HuH-7 (cell line): ENCODE results near the gene SERPINB1.
A peak's percentile ranks its signal among the peaks of the same experiment; 100 is the strongest.
"Not testable (repeated sequence)": the region's sequence is repeated elsewhere in the genome, so short reads cannot be mapped to it uniquely, and the experiment has no call there.

Source experiments
- DNase-seq: peaks from one replicate; pipeline ENCODE4 v3.0.0; 2011; ENCODE audit warnings: low spot score

SERPINB1 gene

DNA sequence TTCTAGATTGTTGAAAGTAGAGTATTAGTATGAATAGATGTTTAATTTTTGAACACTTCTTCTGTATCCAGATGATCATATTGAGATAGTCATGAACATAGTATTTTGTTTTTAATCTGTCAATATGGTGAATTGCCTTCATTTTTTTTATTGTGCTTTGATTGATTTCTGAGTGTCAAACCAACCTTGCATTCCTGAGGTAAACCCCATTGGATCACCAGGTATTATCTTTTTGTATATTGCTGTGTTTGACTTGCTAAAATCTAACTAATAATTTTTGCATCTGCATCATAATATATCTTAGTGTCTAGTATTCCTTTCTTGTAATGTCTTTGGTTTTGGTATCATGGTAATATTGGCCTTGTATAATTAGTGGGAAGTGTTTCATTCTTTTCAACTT, 25.5 kb downstream of the SERPINB1 start:
- no peak for DNase-seq

DNA sequence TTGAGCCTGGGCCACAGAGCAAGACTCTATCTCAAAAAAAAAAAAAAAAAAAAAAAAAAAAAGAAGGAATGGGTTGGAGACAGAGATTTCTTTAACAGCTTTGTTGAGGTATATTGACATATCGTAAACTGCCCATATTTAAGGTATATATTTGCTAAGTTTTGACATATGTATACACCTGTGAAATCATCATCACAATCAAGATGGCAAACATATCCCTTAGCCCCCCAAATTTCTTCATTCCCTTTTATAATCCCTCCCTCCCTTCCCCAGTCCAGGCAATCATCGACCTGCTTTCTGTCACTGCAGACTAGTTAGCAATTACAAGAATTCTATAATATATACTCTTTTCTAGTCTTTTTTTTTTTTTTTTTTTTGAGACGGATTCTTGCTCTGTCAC, 29.0 kb downstream of the SERPINB1 start:
- DNase-seq = no peak

GRCh38 chr6:2810092-2810671, 31.5 kb downstream of the SERPINB1 start:
- peak; percentile 37 for DNase-seq

GRCh38 chr6:2809015-2809414, 32.6 kb downstream of the SERPINB1 start:
- peak; percentile 42 for DNase-seq

DNA sequence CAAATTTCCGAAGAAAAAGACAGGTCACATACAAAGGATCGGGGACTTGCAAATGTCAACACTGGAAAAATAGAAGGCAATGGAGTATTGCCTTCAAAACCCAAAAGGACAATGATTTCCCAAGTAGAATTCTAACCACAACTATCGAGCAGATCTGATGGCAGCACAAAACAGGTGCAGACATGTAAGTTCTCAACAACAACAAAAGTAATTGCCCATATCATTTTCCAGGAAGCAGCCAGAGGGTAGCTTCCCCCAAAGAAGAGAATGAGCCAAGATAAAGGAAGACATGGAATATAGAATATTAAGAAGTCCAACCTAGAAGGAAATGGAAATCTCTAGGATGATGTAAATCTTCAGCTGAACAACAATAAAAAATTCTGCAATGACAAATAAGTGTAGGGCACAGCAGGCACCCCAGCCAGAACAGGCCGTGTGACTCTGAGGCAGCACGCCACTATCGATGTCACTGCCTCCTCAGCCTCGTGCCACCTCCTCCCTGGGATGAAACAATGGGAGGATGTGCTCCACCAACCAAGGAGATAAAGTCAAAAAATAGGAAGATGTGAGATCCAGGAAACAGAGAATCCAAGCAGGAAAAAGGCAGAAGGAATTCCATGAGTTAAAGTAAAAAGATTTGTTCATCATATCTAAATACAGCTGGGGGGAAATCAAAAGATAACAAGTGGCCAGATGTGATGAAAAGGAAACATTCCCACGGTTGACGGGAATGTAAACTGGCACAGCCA, 34.1 kb downstream of the SERPINB1 start:
- DNase-seq = no peak

- no peak for DNase-seq
These were observed 35.0 kb downstream of the SERPINB1 start for GRCh38 chr6:2806644-2807043.

- no peak for DNase-seq
These were observed 36.6 kb downstream of the SERPINB1 start for GRCh38 chr6:2805031-2805430.

DNA sequence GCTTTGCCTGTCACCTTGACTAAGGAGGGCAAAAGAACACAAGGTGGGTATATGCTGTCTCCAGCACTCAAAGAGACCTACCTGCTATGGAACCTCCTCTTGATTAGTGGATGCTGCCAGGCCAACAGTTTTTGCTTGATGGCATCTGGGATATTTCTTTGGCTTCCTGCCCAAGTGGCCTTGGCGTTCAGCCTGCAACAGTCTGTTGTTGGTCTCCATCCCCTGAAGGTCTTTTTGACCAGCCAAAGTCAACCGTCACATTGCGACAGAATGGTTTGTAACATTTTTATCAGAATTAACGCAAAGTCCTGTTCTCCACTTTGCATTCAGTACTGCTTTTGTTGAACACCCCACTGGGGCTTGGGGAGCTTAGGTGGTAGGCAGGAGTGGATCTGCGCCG, 37.1 kb downstream of the SERPINB1 start:
- DNase-seq = no peak

DNA sequence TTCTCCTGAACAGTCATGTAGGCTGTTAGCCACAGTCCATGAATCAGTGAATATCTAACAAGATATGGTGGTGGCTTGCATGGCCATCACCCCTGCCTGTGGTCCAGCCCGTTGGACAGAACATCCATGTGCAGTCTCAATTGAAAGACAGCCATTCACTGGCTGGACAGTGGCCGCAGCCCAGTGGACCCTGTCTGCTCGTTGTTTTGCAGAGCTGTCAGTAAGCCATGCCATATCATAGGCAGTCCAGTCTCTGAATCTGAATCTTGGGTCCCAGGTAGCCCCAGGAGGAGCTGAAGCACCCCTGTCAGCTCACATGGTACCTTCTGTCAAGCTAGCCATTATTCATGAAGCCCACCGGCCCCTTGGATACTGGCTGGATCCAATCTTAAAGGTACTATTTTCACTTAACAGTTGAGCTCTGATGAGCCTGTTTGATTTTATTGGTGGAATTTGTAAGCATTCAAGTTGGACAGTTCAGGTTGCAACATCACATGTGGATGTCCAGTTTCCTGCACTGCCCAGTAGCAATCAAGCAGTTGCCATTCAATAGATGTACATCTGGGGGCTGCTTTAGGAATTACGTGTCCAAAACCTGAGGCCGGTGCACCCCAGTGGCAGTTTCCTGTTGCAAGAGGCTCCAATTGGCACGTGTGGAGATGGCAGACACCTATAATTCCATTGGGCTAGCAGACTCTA, 37.8 kb downstream of the SERPINB1 start:
- no peak for DNase-seq

DNA sequence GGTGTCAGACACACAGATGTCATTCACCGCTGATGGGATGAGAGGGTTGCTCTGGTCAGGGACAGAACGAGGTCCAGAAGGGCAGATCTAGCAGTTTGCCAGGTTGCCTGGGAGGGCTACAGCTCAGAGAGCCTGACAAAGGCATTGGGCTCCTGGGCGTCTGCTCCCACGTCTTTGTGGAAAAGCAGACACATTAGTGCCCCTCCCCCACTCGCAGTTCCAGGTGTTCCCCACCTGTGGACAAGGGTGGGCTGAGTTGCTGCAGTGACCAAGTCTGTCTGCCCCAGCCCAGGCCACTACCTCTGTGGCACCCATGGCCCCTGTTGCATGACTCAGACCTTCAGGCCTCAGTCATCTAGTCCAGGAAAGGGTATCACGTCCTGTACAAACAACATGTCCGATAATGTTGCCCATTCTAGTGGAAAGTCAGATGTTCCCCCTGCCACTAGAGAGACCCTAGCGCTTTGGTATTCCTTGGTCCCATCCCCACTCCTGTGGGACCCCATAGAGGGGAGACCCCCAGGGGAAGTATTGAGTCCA, 39.1 kb downstream of the SERPINB1 start:
- no peak for DNase-seq

DNA sequence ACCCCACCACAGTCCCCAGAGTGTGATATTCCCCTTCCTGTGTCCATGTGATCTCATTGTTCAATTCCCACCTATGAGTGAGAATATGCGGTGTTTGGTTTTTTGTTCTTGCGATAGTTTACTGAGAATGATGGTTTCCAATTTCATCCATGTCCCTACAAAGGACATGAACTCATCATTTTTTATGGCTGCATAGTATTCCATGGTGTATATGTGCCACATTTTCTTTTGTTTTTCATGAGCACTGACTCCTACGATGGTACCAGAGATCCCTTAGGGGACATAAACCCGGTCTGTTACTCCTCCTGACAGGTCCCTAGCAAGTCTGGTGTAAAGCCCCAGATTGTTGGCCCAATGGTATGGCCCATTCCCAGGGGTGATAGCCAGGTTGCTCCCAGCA, 40.0 kb downstream of the SERPINB1 start:
- DNase-seq = not testable (repeated sequence)

DNA sequence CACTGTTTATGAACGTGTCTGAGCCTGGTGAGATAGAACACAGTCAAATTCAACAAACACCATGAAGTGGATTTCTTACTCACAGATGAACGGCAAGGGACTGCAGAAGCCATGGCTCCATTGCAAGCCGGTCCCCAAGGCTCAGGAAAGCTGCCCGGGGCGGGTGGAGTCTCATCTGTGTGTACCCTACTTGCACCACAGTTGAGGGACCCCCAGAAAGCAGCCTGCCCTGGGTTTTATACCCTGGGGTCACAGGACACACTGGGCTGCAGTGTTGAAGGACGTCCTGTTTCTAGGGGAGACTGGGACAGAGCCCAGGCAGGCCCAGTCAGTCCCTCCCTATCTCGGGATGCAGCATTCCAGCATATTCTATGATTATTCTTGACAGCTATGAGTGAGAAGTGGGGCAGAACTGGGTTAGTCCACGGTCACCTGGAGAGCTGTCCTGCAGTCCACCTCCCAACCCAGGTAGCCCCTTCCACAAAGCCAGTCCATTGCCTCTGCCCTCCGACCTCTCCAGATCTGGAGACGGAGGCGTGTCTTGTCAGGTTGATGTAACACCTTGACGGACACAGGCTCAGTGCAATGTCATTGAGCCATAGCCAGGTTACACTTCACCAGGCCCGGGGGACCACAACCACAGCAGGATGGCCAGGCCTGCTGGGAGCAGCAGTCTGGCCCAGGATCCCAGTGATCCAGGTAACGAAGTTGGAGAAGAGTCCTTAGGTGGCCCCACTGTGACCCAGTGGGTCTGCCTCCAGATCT, 40.9 kb downstream of the SERPINB1 start:
- no peak for DNase-seq

GRCh38 chr6:2799936-2800527, 41.6 kb downstream of the SERPINB1 start:
- no peak for DNase-seq

DNA sequence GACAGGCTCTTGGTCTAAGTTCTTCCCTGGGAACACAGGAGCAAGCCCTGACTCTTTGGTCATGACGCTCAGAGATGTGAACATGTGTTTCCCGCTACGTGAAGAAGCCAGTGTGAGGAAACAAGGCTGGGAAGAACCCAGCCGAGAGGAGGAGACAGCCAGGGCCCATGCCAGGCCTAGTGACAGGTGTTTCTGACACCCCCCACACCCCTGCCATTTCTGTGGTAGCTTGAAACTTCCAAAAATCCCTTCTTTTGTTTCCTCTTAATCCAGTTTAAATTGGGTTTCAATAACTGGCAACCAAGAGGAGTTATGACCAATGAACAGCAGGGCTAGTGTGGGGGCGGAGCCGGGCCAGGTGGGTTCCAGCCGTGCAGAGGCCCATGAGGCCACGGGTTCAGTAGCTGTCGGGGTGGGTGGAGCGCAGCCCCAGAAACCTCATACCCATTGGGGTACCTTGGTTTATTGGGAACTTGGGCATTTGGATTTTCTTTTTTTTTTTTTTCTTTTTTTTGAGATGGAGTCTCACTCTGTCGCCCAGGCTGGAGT, 43.0 kb downstream of the SERPINB1 start:
- no peak for DNase-seq

- no peak for DNase-seq
These were observed 44.1 kb downstream of the SERPINB1 start for GRCh38 chr6:2797564-2798031.

DNA sequence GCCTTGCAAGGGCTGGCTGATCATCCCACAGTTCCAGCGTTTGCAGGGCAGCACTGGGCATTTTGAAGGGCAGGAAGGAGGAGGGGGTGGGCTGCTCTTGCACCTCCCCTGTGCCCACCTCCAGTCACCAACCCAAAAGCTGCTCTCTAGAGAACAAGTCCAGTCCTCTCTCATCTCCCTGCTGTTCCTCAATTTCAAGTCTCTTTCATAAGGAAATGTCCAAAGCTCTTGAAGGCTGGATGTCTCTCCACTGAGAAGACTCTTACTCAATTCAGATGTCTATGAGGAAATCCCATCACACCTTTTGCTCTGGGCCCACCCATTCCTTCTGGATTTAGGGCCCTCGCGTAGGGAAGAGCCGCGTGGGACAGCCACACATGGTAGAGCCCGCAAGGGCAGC, 44.8 kb downstream of the SERPINB1 start:
- DNase-seq = no peak

GRCh38 chr6:2795956-2796355, 45.7 kb downstream of the SERPINB1 start:
- no peak for DNase-seq

DNA sequence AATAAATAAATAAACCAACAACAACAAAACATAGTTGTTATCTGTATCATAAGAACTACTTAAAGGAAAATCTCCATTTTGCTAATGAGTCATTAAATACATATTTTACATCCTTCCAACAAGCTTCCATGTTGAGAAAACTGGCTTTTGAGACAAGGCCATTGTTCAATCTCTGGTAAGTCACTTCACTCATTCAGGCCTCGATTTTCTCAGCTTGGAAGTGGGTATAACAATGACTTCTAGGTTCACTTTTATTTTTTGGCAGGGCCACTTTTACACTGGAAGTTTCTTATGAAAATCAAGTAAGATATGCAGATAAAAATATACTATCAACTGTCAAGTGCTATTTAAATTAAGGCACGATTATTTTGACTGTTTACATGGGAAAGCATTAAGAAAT, 46.5 kb downstream of the SERPINB1 start:
- DNase-seq = no peak

- no peak for DNase-seq
These were observed 47.4 kb downstream of the SERPINB1 start for GRCh38 chr6:2794171-2794730.

DNA sequence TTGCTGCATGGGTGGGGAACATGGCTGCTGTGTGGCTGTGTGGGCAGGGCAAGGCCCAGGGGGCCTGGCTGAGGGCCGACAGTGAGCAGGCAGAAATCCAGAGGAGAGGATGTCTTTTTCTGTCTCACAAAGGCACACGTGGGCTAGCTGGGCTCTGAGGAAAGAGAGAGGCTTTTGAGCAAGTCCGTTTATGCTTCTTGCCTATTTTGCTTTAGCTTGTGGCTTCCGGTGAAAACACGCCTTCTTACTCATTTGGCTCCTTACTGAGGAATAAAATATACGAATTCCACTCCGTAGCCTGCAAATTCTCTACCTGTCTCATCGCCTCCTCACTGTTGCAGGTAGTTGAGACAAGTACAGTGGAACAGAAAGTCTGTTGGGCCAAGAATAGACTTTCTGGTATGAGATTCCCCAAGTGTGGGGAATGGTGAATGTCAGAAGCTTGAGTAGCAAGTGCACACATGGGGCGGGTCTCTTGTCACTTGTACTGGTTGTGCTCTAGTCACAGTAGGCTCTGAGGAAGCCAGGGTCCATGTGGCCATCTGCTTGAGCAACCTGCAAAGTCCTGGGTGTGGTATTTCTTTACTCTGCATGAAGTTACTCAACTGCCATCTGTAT, 48.0 kb downstream of the SERPINB1 start:
- DNase-seq = no peak
